HG02763 (cell line): Measurements from ENCODE around the gene ASGR1.
"Not testable (repeated sequence)": the region's sequence is repeated elsewhere in the genome, so short reads cannot be mapped to it uniquely, and the experiment has no call there.

Source experiments
- ATAC-seq: cut with Tn5 transposase; IDR thresholded peaks from one replicate; pipeline ENCODE4 v1.9.1; 2021; ENCODE audit warnings: mild to moderate bottlenecking, moderate library complexity; ENCODE audit not compliant: unreplicated experiment

ASGR1 gene

DNA sequence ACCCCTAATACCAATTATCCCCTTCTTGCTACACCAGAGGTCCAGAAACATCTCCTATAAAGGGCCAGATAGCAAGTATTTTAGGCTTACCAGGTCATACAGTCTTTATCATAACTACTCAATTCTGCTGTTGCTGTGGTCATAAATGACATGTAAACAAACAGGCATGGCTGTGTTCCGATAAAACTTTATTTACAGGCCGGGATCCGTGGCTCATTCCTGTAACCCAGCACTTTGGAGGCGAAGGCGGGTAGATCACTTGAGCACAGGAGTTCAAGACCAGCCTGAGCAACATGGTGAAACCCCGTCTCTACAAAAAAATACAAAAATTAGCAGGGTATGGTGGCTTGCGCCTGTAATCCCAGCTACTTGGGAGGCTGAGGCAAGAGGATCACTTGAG, 12.3 kb downstream of the ASGR1 start:
- ATAC-seq: no peak

DNA sequence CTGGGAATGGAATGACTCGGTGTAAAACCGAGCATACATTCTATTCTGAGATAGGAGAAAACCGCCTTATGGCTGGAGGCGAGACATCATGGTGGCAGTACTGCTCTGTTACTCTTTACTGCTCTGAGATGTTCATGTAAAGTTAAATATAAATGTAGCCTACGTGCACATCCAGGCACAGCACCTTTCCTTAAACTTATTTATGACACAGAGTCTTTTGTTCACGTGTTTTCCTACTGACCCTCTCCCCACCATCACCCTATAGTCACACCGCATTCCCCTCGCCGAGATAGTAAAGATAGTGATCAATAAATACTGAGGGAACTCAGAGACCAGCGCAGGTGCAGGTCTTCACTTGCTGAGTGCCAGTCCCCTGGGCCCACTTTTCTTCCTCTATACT, 19.6 kb downstream of the ASGR1 start:
- ATAC-seq: not testable (repeated sequence)

DNA sequence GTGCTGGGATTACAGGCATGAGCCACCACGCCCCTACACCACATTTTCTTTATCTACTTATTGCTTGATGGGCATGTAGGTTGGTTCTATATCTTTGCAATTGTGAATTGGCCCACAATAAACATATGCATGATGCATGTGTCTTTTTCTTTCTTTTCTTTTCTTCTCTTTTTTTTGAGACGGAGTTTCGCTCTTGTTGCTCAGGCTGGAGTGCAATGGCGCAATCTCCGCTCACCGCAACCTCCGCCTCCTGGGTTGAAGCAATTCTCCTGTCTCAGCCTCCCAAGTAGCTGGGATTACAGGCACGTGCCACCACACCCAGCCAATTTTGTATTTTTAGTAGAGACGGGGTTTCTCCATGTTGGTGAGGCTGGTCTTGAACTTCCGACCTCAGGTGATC, 20.7 kb downstream of the ASGR1 start:
- ATAC-seq: not testable (repeated sequence)

DNA sequence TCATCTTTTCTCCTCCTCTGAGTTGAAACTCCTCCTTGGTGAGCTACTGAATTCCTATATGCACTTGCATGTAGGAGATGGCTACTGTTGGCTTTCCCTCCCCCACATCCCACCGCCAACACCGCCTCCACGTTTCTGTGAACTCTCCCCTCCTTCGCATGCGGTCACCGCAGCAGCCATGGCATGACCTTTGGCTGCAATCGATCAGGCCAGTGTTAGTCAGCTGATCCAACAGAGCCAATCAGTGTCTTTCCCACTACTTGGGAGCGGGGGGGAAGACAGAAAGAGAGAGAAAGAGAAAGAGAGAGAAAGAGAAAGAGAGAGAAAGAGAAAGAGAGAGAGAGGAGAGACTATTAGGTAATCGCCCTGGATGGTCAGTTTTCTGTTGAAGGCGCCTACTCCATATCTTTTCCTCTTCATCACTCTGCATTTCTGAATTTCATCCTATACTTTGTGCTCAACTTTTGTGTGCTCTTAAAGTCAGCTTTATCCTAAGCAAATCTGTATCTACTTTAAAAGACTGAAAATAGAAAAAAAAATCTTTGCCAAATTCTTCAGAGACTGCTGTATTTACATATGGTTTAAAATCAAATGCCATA, 22.7 kb downstream of the ASGR1 start:
- ATAC-seq: no peak

GRCh38 chr17:7147772-7148171, 31.4 kb downstream of the ASGR1 start:
- ATAC-seq: no peak

GRCh38 chr17:7146115-7146514, 33.1 kb downstream of the ASGR1 start:
- ATAC-seq: no peak

- ATAC-seq: no peak
Measured at GRCh38 chr17:7144213-7144612, 35.0 kb downstream of the ASGR1 start.

DNA sequence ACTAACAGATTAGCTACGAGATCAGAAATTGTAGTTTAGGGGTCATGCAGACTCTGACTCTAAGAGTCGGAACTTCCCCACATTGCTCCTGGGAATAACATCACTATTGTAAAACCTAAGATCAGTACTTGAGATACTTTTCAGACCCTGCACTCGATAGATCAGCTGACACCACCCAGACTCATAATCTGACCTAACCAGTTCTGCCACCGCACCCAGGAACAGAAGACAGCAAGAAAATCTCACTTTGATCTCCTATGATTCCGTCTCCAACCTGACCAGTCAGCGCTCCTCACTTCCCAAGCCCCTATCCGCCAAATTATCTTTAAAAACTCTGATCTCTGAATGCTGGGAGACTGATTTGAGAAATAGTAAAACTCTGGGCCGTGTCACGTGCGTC, 37.3 kb downstream of the ASGR1 start:
- no peak for ATAC-seq

GRCh38 chr17:7139400-7139799, 39.8 kb downstream of the ASGR1 start:
- ATAC-seq: no peak

DNA sequence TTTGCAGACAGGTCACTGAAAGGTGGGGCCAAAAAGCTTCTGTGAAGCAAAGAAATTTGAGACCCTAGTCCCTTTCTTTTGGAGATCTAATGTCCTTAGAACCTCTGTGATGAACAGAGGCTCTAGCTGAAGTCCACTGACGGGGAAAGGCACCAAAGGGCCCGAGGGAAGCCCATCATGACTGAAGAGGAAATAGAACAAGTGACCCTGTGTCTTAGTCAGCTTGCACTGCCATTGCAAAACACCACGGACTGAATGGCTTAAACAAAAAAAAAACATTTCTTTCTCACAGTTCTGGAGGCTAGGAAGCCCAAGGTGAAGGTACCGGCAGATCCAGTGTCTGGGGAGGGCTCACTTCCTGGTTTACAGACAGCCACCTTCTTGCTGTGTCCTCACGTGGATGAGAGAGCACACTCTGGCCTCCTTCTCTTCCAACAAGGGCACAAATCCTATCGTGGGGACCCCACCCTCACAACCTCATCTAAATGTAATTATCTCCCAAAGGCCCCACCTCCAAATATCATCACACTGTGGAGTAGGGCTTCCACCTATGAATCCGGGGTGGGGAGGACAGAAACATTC, 40.3 kb downstream of the ASGR1 start:
- no peak for ATAC-seq

DNA sequence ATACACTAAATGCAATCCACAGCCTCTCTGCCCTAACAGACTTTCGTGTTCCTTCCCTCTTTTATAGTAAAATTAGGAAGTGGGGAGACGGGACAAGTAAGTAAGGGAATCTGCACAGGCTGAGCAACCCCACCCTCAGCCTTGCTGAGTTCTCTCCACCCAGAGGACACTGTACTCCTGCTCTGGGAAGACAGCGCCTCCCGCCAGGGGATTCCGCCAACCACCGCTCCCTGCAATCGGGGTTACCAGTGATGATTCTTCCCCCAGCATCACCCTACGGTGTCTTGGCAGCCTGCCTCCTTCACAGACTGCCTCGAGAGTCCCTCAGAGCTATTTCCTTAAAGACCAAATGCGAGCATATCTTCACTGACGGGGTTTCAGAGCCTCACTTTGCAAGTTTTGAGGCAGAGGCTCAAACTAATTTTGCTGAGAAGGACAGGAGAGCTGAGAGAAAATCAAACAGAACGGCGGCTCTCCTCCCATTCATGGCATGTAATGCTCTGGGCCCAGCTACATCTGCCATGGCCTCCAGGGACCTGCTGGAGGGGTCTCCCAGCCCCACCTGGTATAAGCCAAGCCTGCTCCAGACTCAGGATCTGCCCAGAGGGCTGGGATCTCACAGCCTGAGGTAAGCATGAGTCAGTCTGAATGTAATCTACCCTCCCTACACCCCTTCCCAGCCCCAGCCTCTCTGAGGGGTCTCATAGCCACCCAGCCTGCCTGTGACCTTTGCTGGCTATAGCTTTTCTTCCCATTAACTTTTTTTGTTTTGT, 41.8 kb downstream of the ASGR1 start:
- ATAC-seq: no peak

- ATAC-seq: no peak
Measured at GRCh38 chr17:7136266-7136877, 42.8 kb downstream of the ASGR1 start.

- ATAC-seq: no peak
Measured at GRCh38 chr17:7133916-7134315, 45.3 kb downstream of the ASGR1 start.

GRCh38 chr17:7133424-7133823, 45.7 kb downstream of the ASGR1 start:
- no peak for ATAC-seq

- ATAC-seq: no peak
Measured at GRCh38 chr17:7132511-7133094, 46.6 kb downstream of the ASGR1 start.

GRCh38 chr17:7131423-7131791, 47.8 kb downstream of the ASGR1 start:
- no peak for ATAC-seq

DNA sequence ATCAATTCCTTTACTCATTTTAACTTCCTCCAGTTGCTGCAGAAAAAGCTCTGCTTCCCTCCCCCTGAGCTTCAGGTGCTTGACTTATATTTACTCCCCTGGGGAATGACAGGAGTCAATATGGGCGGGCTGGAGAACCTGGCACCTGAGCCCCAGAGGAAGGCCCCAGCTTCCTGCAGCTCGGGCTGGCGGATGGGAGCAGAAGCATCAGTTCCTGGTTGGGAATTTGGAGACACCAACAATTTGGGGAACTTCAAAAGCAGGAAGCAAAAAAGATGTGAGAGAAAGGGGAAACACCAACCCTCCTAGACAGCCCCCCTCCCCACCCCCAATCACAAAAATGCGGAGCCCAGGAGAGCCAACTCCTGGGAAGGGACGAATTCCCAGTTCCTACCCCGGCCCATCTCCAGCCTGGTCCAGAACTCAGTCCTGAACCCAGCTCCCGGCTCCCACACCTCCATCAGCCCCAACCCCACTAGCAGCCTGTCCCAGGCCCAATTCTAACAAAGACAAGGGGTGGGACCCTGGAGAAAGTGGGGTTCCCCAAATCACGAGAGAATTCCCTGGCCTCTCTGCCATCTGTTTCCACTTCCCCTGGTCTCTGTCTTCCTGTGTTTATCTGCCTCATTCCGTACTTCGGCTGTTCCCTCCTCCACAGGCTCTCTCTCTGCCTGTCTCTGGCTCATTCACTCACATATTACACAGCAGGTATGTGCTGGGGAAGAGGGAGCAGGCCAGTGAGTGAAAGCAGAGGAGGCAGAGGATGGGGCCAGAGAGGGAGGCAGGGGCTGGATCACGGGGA, 48.3 kb downstream of the ASGR1 start:
- ATAC-seq: no peak

- ATAC-seq: no peak
Measured at GRCh38 chr17:7129311-7129710, 49.9 kb downstream of the ASGR1 start.

DNA sequence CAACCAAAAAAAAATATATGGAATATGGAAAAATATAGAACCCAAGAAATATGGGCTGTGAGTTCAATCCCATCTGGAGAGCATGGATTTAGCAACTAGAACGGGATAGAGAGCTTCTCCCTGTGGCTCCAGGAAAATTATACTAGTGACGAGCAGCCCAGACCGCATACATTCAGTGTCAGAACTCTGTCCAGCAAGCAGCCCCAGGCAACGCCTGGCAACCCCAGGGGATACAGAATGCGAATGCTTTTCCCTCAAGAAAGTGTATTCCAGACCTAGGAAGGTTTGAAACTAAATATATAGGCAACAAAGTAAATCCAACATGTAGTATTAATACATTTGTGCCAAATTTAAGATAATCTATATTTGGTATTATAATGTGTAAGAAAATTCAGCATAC, 51.0 kb downstream of the ASGR1 start:
- ATAC-seq: no peak

- not testable (repeated sequence) for ATAC-seq
Measured at GRCh38 chr17:7127501-7127900, 51.7 kb downstream of the ASGR1 start.

- not testable (repeated sequence) for ATAC-seq
Measured at GRCh38 chr17:7126386-7126785, 52.8 kb downstream of the ASGR1 start.
